H9 (cell line): Measurements from ENCODE around the gene DSTYK. TPM values are rescaled to one million over a fixed set of nuclear protein-coding genes. Genes with fewer than 3 reads are reported as not detected.
A peak's percentile ranks its signal among the peaks of the same experiment; 100 is the strongest.

Experiments
- DNase-seq: peaks from one replicate; pipeline ENCODE4 v3.0.0-alpha.2; 2017
- H2AFZ ChIP-seq: one replicate; pipeline ENCODE4 v1.6.1; 2013; ENCODE audit warnings: mild to moderate bottlenecking, low read length, control low read depth, moderate library complexity
- H2AK5ac ChIP-seq: 2 replicates; pipeline ENCODE4 v1.6.1; 2013; ENCODE audit warnings: low read length, control low read depth, mixed read lengths; ENCODE audit not compliant: insufficient read length
- H2BK120ac ChIP-seq: one replicate; pipeline ENCODE4 v1.6.1; 2013; ENCODE audit warnings: low read depth, mild to moderate bottlenecking, low read length, control low read depth, inconsistent platforms; ENCODE audit not compliant: poor library complexity, severe bottlenecking
- H2BK12ac ChIP-seq: 2 replicates; pipeline ENCODE4 v1.6.1; 2013; ENCODE audit warnings: low read length, control low read depth, mixed read lengths, low read depth; ENCODE audit not compliant: insufficient read length
- H2BK15ac ChIP-seq: 2 replicates; pipeline ENCODE4 v1.6.1; 2013; ENCODE audit warnings: low read depth, low read length, control low read depth
- H2BK20ac ChIP-seq: one replicate; pipeline ENCODE4 v1.6.1; 2013; ENCODE audit warnings: low read depth, mild to moderate bottlenecking, low read length, control low read depth, inconsistent platforms; ENCODE audit not compliant: poor library complexity, severe bottlenecking
- H2BK5ac ChIP-seq: 2 replicates; pipeline ENCODE4 v1.6.1; 2013; ENCODE audit warnings: low read length, control low read depth, mixed read lengths; ENCODE audit not compliant: insufficient read length
- H3K14ac ChIP-seq: 2 replicates; pipeline ENCODE4 v1.6.1; 2013; ENCODE audit warnings: low read length, control low read depth; ENCODE audit not compliant: insufficient read depth
- H3K18ac ChIP-seq: 2 replicates; pipeline ENCODE4 v1.6.1; 2013; ENCODE audit warnings: low read depth, mild to moderate bottlenecking, mixed read lengths, low read length, control low read depth; ENCODE audit not compliant: insufficient read length
- H3K23ac ChIP-seq: 2 replicates; pipeline ENCODE4 v1.6.1; 2013; ENCODE audit warnings: low read length, control low read depth, mixed read lengths, low read depth; ENCODE audit not compliant: insufficient read length
- H3K23me2 ChIP-seq: 2 replicates; pipeline ENCODE4 v1.6.1; 2013; ENCODE audit warnings: low read depth, mild to moderate bottlenecking, mixed read lengths, low read length, control low read depth; ENCODE audit not compliant: insufficient read length, poor library complexity, severe bottlenecking
- H3K27ac ChIP-seq: 2 replicates; pipeline ENCODE4 v1.5.1; 2013; ENCODE audit warnings: low read length, control low read depth, mixed read lengths, low read depth; ENCODE audit not compliant: insufficient read length
- H3K27me3 ChIP-seq: 2 replicates; pipeline ENCODE4 v1.6.1; 2013; ENCODE audit warnings: low read length, control low read depth, inconsistent platforms; ENCODE audit not compliant: insufficient read depth
- H3K4ac ChIP-seq: 2 replicates; pipeline ENCODE4 v1.6.1; 2013; ENCODE audit warnings: low read depth, mild to moderate bottlenecking, control low read depth, inconsistent platforms, low read length, moderate library complexity
- H3K4me1 ChIP-seq: 2 replicates; pipeline ENCODE4 v1.6.1; 2013; ENCODE audit warnings: low read length, control low read depth, inconsistent platforms; ENCODE audit not compliant: insufficient read depth
- H3K4me2 ChIP-seq: 2 replicates; pipeline ENCODE4 v1.6.1; 2013; ENCODE audit warnings: low read length, control low read depth, mixed read lengths; ENCODE audit not compliant: insufficient read length, insufficient read depth
- H3K56ac ChIP-seq: 2 replicates; pipeline ENCODE4 v1.6.1; 2013; ENCODE audit warnings: low read depth, mild to moderate bottlenecking, mixed read lengths, low read length, control low read depth; ENCODE audit not compliant: insufficient read length
- H3K79me1 ChIP-seq: 2 replicates; pipeline ENCODE4 v1.6.1; 2013; ENCODE audit warnings: low read depth, mild to moderate bottlenecking, moderate library complexity, low read length, control low read depth, inconsistent platforms; ENCODE audit not compliant: insufficient read depth, poor library complexity, severe bottlenecking
- H3K79me2 ChIP-seq: 2 replicates; pipeline ENCODE4 v1.6.1; 2013; ENCODE audit warnings: low read length, control low read depth, inconsistent platforms; ENCODE audit not compliant: insufficient read depth
- H3K9ac ChIP-seq: 2 replicates; pipeline ENCODE4 v1.6.1; 2013; ENCODE audit warnings: low read length, control low read depth, mixed read lengths; ENCODE audit not compliant: insufficient read length; ENCODE audit errors: extremely low read depth
- H3K9me3 ChIP-seq: one replicate; pipeline ENCODE4 v1.6.1; 2013; ENCODE audit warnings: low read depth, low read length, inconsistent platforms; ENCODE audit not compliant: control insufficient read depth
- H3T11ph ChIP-seq: one replicate; pipeline ENCODE4 v1.6.1; 2013; ENCODE audit warnings: mild to moderate bottlenecking, low read length, control low read depth, inconsistent platforms
- H4K20me1 ChIP-seq: one replicate; pipeline ENCODE4 v1.6.1; 2013; ENCODE audit not compliant: control insufficient read depth, insufficient read length, insufficient read depth
- H4K5ac ChIP-seq: 2 replicates; pipeline ENCODE4 v1.6.1; 2013; ENCODE audit warnings: low read depth, mild to moderate bottlenecking, mixed read lengths, low read length, control low read depth; ENCODE audit not compliant: insufficient read length
- H4K8ac ChIP-seq: replicated peaks from 2 replicates; pipeline ENCODE4 v1.6.1; 2013; ENCODE audit warnings: low read length, control low read depth, mixed read lengths, low read depth; ENCODE audit not compliant: insufficient read length
- H4K91ac ChIP-seq: 2 replicates; pipeline ENCODE4 v1.6.1; 2013; ENCODE audit warnings: low read depth, mild to moderate bottlenecking, moderate library complexity, mixed read lengths, low read length, control low read depth; ENCODE audit not compliant: insufficient read length
- H3K27ac Mint-ChIP-seq, 3 experiments: 2 replicates in 2 of 3; 3 replicates in 1 of 3; pipeline ENCODE4 v1.8.0; 2020 to 2021; ENCODE audit warnings: mixed read lengths in 3 of 3, mild to moderate bottlenecking in 1 of 3, moderate library complexity in 1 of 3
- H3K27me3 Mint-ChIP-seq: 2 replicates; pipeline ENCODE4 v1.8.0; 2021; ENCODE audit warnings: low read depth, mild to moderate bottlenecking, moderate library complexity, mixed read lengths
- H3K36me3 Mint-ChIP-seq, 3 experiments: 2 replicates in 2 of 3; 3 replicates in 1 of 3; pipeline ENCODE4 v1.8.0; 2020 to 2021; ENCODE audit warnings: low read depth in 3 of 3, mixed read lengths in 3 of 3; ENCODE audit not compliant: insufficient read depth in 1 of 3
- H3K4me1 Mint-ChIP-seq, 2 experiments: 2 replicates each; pipeline ENCODE4 v1.8.0; 2020; ENCODE audit warnings: mixed read lengths in 2 of 2
- H3K4me3 Mint-ChIP-seq, 2 experiments: 2 replicates in 1 of 2; 3 replicates in 1 of 2; pipeline ENCODE4 v1.8.0; 2020 to 2021; ENCODE audit warnings: mild to moderate bottlenecking in 2 of 2, mixed read lengths in 2 of 2, moderate library complexity in 1 of 2
- H3K9me3 Mint-ChIP-seq, 2 experiments: 2 replicates in 1 of 2; 3 replicates in 1 of 2; pipeline ENCODE4 v1.8.0; 2020; ENCODE audit warnings: mild to moderate bottlenecking in 2 of 2, mixed read lengths in 2 of 2, moderate library complexity in 1 of 2
- WGBS: extraction: QIAGEN DNeasy Blood & Tissue Kit; methylation state at CpG from one replicate; pipeline ENCODE4 v1.1.7; 2013; ENCODE audit warnings: missing lambda C conversion rate, low lambda C conversion rate, mixed read lengths; ENCODE audit not compliant: insufficient read length; ENCODE audit errors: extremely low coverage; 5-methylcytosine and 5-hydroxymethylcytosine counted together
- total RNA-seq: library from RNA; stranded (reverse); gene quantifications from 2 replicates; pipeline ENCODE4 v1.2.1, GENCODE V29; 2021
- TF ChIP-seq, protein P1 (sequence below): fragments of 200-600 bp; sonication (generic); conservative IDR thresholded peaks from 3 replicates; pipeline ENCODE4 v1.8.0; 2021; ENCODE audit warnings: antibody characterized with exemption, mild to moderate bottlenecking

Gene DSTYK
- total RNA-seq, 1 experiment from 2014 or later: 8.5 TPM

DNA sequence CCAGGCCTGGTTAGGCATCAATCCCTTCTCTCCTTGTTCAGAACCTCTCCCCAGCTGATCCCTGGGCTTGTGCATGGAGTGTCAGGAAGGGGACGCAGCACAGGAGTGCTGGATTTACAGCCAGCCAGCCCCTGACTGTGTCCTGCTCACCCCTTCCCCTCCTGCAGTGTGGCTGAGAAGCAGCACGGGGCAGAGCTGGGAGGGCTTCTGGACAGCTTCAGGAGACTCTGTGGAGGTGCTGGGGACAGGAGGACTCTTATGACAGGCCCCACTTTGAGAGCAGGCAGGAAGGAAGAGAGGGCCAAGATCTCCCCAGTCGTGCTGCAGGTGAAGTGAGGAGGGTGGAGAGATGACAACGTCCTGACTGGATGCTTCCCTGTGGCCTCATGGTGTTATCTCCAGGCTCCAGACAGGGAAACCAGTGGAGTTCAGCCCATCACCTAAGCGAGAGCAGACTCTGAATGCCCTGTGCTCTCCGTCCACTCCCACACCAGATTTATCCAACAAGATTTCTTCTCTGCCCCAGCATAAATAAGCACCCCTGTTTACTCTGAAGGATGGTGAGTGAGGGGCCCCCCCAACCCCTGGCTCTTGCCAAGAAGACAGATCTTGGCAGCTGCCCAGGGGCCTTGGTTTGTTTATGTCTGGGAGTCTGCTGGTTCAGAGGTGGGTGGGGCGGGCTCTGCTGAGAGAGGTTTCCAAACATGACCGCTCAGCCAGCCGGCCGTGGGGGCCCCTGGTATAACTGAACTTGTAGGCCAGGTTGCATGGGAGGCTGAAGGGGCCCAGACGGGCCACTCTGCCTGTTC lies 37.5 kb upstream of the DSTYK start:
- Histone ChIP-seq H2BK5ac (no peak overlapping the region), H3K4me2 (no peak overlapping the region), H3K14ac (no peak overlapping the region; the same call in 1 of the 2 replicates), H2BK15ac (no peak overlapping the region), H3K27me3 (no peaks in the 10 kb centered on the region), H2BK120ac (no peak overlapping the region), H3K9me3 (no peaks in the 10 kb centered on the region), H4K20me1 (no peaks in the 10 kb centered on the region), H4K91ac (no peak overlapping the region), H3K79me2 (no peaks in the 10 kb centered on the region), H3K56ac (no peak overlapping the region), H3K23ac (no peak overlapping the region), H3K27ac (no peak overlapping the region), H3K18ac (no peak overlapping the region), H3T11ph (no peak overlapping the region), H3K23me2 (no peaks in the 10 kb centered on the region), H2BK20ac (no peak overlapping the region), H3K4me1 (no peaks in the 10 kb centered on the region), H2BK12ac (no peak overlapping the region), H2AK5ac (no peak overlapping the region), H3K4ac (no peak overlapping the region), H4K8ac (no peak overlapping the region), H3K79me1 (no peaks in the 10 kb centered on the region), H4K5ac (no peak overlapping the region), H3K9ac (no peak overlapping the region), H2AFZ (no peak overlapping the region)
- H3K9me3 Mint-ChIP-seq: no peaks in the 10 kb centered on the region
- TF ChIP-seq, protein P1, sequence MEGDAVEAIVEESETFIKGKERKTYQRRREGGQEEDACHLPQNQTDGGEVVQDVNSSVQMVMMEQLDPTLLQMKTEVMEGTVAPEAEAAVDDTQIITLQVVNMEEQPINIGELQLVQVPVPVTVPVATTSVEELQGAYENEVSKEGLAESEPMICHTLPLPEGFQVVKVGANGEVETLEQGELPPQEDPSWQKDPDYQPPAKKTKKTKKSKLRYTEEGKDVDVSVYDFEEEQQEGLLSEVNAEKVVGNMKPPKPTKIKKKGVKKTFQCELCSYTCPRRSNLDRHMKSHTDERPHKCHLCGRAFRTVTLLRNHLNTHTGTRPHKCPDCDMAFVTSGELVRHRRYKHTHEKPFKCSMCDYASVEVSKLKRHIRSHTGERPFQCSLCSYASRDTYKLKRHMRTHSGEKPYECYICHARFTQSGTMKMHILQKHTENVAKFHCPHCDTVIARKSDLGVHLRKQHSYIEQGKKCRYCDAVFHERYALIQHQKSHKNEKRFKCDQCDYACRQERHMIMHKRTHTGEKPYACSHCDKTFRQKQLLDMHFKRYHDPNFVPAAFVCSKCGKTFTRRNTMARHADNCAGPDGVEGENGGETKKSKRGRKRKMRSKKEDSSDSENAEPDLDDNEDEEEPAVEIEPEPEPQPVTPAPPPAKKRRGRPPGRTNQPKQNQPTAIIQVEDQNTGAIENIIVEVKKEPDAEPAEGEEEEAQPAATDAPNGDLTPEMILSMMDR: no peak
- H3K4me3 Mint-ChIP-seq: no peak overlapping the region
- H3K27ac Mint-ChIP-seq: peak overlapping the region in 1 of 3 experiments; percentile 30; a peak in 3 of 7 replicates
- no peaks in the 10 kb centered on the region; a peak in 1 of 7 replicates for H3K36me3 Mint-ChIP-seq
- peaks cover 18 to 35% of the 10 kb centered on the region in 2 experiments for H3K4me1 Mint-ChIP-seq
- WGBS: no CpG with 5 or more reads among the region's 11 CpGs
- no peak for DNase-seq
- no peaks in the 10 kb centered on the region; the same call in 1 of the 2 replicates for H3K27me3 Mint-ChIP-seq
